GM10266 (cell line): ENCODE data around the gene PTEN.
"Not testable (repeated sequence)": the region's sequence is repeated elsewhere in the genome, so short reads cannot be mapped to it uniquely, and the experiment has no call there.

Source experiments
- DNase-seq: peaks from one replicate; pipeline ENCODE4 v3.0.0; 2012; ENCODE audit errors: extremely low spot score
- TF ChIP-seq, protein P1 (sequence below): IDR thresholded peaks from 2 replicates; pipeline ENCODE4 v1.5.1; 2012; ENCODE audit warnings: mild to moderate bottlenecking, low read depth; ENCODE audit not compliant: control insufficient read depth, insufficient read depth; ENCODE audit errors: missing control alignments

PTEN gene

DNA sequence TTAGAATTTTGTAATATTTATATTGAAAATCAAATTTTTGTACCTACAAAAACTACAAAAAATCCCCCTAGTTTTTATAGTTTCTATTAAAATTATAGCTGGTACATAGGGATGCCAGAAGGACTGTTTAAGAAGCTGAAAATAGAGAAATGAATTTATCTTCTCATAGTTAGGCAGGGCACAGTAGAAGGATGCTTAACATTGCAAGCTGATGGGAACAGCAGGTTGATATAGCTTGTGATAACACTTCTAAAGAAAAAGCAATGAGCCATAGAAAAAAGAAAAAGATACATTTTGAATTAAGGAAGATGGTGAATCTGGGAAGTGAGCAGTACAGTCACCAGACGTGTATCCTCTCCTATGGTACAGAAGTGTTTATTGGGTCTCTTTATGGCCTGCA, 32.0 kb downstream of the PTEN start:
- TF ChIP-seq, protein P1, sequence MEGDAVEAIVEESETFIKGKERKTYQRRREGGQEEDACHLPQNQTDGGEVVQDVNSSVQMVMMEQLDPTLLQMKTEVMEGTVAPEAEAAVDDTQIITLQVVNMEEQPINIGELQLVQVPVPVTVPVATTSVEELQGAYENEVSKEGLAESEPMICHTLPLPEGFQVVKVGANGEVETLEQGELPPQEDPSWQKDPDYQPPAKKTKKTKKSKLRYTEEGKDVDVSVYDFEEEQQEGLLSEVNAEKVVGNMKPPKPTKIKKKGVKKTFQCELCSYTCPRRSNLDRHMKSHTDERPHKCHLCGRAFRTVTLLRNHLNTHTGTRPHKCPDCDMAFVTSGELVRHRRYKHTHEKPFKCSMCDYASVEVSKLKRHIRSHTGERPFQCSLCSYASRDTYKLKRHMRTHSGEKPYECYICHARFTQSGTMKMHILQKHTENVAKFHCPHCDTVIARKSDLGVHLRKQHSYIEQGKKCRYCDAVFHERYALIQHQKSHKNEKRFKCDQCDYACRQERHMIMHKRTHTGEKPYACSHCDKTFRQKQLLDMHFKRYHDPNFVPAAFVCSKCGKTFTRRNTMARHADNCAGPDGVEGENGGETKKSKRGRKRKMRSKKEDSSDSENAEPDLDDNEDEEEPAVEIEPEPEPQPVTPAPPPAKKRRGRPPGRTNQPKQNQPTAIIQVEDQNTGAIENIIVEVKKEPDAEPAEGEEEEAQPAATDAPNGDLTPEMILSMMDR: no peak
- no peak for DNase-seq

DNA sequence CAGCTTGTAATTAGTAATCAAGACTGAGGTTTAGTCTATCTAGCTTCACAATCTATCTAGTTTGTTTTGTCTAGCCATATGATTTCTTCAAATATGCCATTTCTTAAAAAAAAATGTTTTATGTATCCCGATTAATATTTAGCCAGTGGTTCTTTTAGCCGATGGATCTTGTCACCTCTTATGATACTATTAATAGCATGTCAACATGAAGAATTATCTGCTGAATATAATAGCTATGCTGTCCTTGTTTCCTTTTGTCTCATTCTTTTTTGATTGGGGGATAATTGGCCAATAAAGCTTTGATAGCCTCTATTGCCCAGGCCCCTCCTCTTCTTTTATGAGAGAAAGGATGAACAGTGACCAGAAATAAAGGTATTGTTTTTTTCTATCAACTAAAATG, 32.8 kb downstream of the PTEN start:
- TF ChIP-seq, protein P1: no peak
- no peak for DNase-seq

DNA sequence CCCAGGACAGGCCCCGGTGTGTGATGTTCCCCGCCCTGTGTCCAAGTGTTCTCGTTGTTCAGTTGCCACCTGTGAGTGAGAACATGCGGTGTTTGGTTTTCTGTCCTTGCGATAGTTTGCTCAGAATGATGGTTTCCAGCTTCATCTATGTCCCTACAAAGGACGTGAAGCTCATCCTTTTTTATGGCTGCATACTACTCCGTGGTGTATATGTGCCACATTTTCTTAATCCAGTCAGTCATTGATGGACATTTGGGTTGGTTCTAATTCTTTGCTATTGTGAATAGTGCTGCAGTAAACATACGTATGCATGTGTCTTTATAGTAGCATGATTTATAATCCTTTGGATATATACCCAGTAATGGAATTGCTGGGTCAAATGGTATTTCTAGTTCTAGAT, 34.5 kb downstream of the PTEN start:
- not testable (repeated sequence) for DNase-seq

DNA sequence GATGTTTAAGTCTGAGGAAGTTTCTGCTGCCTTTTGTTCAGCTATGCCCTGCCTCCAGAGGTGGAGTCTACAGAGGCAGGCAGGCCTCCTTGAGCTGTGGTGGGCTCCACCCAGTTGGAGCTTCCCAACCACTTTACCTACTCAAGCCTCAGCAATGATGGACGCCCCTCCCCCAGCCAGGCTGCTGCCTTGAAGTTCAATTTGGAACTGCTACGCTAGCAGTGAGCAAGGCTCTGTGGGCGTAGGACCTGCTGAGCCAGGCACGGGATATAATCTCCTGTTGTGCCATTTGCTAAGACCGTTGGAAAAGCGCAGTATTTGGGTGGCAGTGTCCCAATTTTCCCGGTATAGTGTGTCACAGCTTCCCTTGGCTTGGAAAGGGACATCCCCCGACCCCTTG, 40.0 kb downstream of the PTEN start:
- DNase-seq: not testable (repeated sequence)

DNA sequence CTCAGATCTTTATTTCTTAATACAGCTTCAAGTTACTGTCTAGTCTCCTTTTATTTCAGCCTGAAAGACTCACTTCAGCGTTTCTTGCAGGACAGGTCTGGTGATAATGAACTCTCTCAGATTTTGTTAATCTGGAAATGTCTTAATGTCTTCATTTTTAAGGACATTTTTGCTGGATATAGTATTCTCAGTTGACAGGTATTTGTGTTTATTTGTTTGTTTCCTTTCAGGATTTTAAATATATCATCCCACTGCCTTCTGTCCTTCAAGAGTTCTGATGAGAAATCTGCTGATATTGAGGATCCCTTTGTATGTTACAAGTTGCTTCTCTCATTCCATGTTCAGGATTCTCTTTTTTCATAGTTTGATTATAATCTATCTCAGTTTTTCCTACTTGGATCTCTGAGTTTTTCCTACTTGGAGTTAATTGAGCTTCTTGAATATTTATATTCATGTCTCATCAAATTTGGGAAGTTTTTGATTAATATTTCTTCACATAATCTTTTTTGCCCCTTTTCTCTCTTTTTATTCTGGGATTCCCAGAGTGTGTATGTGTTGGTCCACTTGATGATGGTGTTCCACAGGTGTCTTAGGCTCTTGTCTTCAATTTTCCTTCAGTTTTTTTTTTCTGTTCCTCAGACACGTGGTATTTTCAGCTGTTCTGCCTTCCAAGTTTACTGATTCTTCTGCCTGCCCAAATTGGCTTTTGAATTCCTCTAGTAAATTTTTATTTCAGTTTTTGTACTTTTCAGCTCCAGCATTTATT, 49.9 kb downstream of the PTEN start:
- TF ChIP-seq, protein P1: no peak
- no peak for DNase-seq

DNA sequence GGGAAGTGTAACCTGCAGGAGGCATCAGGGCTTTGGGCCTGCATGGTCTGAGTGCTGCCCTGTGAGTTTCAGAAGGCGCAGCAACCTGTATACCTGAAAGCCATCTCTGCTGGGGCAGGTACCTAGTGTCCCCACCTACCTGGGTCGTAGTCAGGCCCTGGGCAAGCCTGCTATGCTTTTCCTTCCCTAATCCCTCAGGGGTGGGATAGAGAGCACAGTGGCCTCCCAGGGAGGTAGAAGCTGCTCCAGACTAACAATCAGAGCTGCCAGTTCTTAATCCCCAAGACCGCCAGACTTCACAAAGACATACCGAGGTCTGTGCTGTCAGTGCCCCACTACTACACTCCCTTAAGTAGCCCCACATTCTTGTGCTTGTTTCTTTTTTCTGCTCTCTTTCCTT, 52.0 kb downstream of the PTEN start:
- TF ChIP-seq, protein P1: no peak
- DNase-seq: no peak

DNA sequence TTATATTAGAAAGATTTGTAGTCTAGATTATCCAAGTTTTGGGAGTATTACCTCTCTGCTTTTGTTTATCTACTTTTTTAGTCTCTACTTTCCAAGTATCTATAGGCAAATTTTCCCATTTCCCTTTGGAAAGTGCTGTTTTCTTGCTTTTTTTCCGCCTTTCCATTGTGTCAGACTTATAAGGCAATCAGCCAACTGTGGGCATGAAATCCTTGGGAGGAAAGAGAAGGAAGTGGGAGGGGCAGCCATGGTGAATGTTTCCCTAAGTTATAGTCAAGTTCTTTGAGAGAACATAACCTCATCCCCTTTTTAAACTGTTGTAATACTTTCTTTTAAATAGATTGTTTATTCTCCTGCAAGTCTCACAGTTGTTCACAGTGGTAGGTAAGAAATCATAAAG, 52.6 kb downstream of the PTEN start:
- DNase-seq: no peak
- TF ChIP-seq, protein P1: no peak

DNA sequence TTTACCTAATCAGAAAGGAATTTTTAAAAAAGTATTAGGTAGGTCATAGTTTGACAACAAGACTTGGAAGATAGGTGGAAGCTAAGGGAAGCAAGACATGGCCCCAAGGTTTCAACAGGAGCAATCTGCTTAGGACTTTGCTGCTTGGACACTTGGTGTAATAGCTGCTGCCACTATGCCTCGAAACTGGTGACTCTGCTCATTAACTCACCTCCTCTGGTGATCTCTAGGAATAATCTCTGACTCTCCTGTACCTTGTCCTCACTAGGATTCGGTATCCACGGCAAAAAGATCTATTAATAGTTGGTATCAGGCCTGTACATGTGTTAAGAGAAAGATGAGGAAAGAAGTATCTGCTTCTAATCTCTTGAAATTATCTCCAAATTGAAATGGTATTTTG, 53.1 kb downstream of the PTEN start:
- TF ChIP-seq, protein P1: no peak
- no peak for DNase-seq
